Measurements from ENCODE around the gene USP6NL.

USP6NL gene

GRCh38 chr10:11404901-11405300 is 206.5 kb downstream of the USP6NL start:
- no peak for DNase-seq

Measured in NCI-H226 (cell line).